Fibroblast of lung (primary cell): ENCODE measurements around the gene PPME1. TPM values are rescaled to one million over a fixed set of nuclear protein-coding genes. Genes with fewer than 3 reads are reported as not detected.

Experiments used
- DNase-seq, 2 donors: peaks; one replicate each; pipeline versions ENCODE4 v3.0.0 to v3.0.0-alpha.2; 2010; ENCODE audit warnings: low read depth in 2 of 2
- H2AFZ ChIP-seq: 2 replicates; pipeline ENCODE4 v1.5.1; 2012; ENCODE audit warnings: low read length, control low read depth, inconsistent platforms
- H3K27ac ChIP-seq: 2 replicates; pipeline ENCODE4 v1.5.1; 2011; ENCODE audit warnings: low read length, control low read depth; ENCODE audit not compliant: insufficient read depth
- H3K27me3 ChIP-seq: 2 replicates; pipeline ENCODE4 v1.5.1; 2011; ENCODE audit warnings: mild to moderate bottlenecking, low read length; ENCODE audit not compliant: control insufficient read depth, insufficient read depth
- H3K36me3 ChIP-seq: 2 replicates; pipeline ENCODE4 v1.5.1; 2011; ENCODE audit warnings: low read length; ENCODE audit not compliant: control insufficient read depth, insufficient read depth
- H3K4me1 ChIP-seq: 2 replicates; pipeline ENCODE4 v1.5.1; 2011; ENCODE audit warnings: low read length; ENCODE audit not compliant: control insufficient read depth, insufficient read depth; ENCODE audit errors: extremely low read depth
- H3K4me2 ChIP-seq: 2 replicates; pipeline ENCODE4 v1.5.1; 2011; ENCODE audit warnings: low read length, control low read depth; ENCODE audit not compliant: insufficient read depth; ENCODE audit errors: extremely low read depth
- H3K4me3 ChIP-seq, 4 experiments: fragments of 200-600 bp in 1 of 4; sonication (generic) in 1 of 4; replicated peaks in 1 of 4; 2 replicates each; pipeline ENCODE4 v1.5.1; 2011 to 2016; ENCODE audit warnings: low read length in 4 of 4, low read depth in 3 of 4, mild to moderate bottlenecking in 3 of 4, control low read depth in 2 of 4, inconsistent platforms in 1 of 4, mixed read lengths in 1 of 4; ENCODE audit not compliant: insufficient read depth in 1 of 4; ENCODE audit errors: control extremely low read depth in 1 of 4
- H3K79me2 ChIP-seq: 2 replicates; pipeline ENCODE4 v1.5.1; 2012; ENCODE audit warnings: mild to moderate bottlenecking, low read length, inconsistent platforms; ENCODE audit not compliant: control insufficient read depth, insufficient read depth
- H3K9ac ChIP-seq: 2 replicates; pipeline ENCODE4 v1.5.1; 2011; ENCODE audit warnings: mild to moderate bottlenecking, low read length, control low read depth; ENCODE audit not compliant: insufficient read depth
- H3K9me3 ChIP-seq: 2 replicates; pipeline ENCODE4 v1.5.1; 2012; ENCODE audit warnings: low read depth, low read length; ENCODE audit not compliant: control insufficient read depth, insufficient read depth
- H4K20me1 ChIP-seq: 2 replicates; pipeline ENCODE4 v1.5.1; 2011; ENCODE audit warnings: low read length; ENCODE audit not compliant: control insufficient read depth, insufficient read depth; ENCODE audit errors: extremely low read depth
- EZH2 ChIP-seq: IDR thresholded peaks from 2 replicates; pipeline ENCODE4 v1.5.1; 2012; ENCODE audit warnings: low read length, control low read depth, mild to moderate bottlenecking; ENCODE audit errors: missing control alignments
- polyA plus RNA-seq, 2 donors: library from polyadenylated mRNA; depleted of rRNA in 1 of 2; stranded (reverse) in 1 of 2; unstranded in 1 of 2; fragments of >200 nt; gene quantifications; 2 replicates each; pipeline ENCODE4 v1.2.1, GENCODE V29; 2011 to 2012; ENCODE audit warnings: missing spikeins in 1 of 2
- total RNA-seq: library from RNA; depleted of rRNA; stranded (reverse); fragments of >200 nt; gene quantifications from 2 replicates; pipeline ENCODE4 v1.2.1, GENCODE V29; 2014
- TF ChIP-seq, protein P1 (sequence below), 2 donors: IDR thresholded peaks in 1 of 2; conservative IDR thresholded peaks in 1 of 2; 1 replicate in 1 of 2; 2 replicates in 1 of 2; pipeline ENCODE4 v1.5.1; 2011 to 2012; ENCODE audit warnings: low read length in 2 of 2, control low read depth in 1 of 2, inconsistent platforms in 1 of 2, low read depth in 1 of 2, mild to moderate bottlenecking in 1 of 2

PPME1 gene
- total and polyA plus RNA-seq, 2 donors (not counting 1 experiment from before 2014, with no cell fraction given): 35.3 to 38.8 TPM

- Histone ChIP-seq H3K36me3 (no peaks in the 10 kb centered on the region), H3K9ac (no peak overlapping the region), H3K9me3 (no peaks in the 10 kb centered on the region), H3K79me2 (no peaks in the 10 kb centered on the region), H4K20me1 (no peaks in the 10 kb centered on the region), H3K4me2 (peak overlapping the region; percentile 7), H3K4me1 (peaks cover 13% of the 10 kb centered on the region), H3K27ac (peak overlapping the region; percentile 76), H2AFZ (no peak overlapping the region), H3K4me3 (no peak overlapping the region), H3K27me3 (no peaks in the 10 kb centered on the region)
- peak; percentile 98 for DNase-seq
- no peak for TF ChIP-seq EZH2
- TF ChIP-seq, protein P1, sequence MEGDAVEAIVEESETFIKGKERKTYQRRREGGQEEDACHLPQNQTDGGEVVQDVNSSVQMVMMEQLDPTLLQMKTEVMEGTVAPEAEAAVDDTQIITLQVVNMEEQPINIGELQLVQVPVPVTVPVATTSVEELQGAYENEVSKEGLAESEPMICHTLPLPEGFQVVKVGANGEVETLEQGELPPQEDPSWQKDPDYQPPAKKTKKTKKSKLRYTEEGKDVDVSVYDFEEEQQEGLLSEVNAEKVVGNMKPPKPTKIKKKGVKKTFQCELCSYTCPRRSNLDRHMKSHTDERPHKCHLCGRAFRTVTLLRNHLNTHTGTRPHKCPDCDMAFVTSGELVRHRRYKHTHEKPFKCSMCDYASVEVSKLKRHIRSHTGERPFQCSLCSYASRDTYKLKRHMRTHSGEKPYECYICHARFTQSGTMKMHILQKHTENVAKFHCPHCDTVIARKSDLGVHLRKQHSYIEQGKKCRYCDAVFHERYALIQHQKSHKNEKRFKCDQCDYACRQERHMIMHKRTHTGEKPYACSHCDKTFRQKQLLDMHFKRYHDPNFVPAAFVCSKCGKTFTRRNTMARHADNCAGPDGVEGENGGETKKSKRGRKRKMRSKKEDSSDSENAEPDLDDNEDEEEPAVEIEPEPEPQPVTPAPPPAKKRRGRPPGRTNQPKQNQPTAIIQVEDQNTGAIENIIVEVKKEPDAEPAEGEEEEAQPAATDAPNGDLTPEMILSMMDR (conservative IDR thresholded peaks at IDR 0.05 in 1 of 2, IDR thresholded peaks at IDR 0.05 in 1 of 2; ENCODE audit: low read depth in 1 of 2, low read length in 2 of 2): no peak
Observed at GRCh38 chr11:74288161-74288560, 117.1 kb downstream of the PPME1 start.

DNA sequence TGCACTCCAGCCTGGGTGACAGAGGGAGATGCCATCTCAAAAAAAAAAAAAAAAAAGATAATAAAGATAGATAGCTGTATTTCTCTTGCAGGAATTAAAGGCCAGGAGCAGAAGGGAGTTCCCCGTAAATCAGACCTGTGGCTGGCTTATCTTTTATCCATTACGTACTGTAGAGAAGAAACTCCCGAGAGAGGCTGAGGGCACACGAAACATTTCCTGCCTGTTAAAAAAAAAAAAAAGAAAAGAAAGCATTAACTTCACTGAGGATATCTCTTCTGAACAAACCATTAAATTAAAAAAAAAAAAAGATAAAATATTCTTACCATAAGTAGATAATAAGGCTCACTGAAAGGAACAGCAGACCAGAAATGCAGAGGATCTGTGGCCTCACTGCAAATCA is 117.8 kb downstream of the PPME1 start:
- Histone ChIP-seq H3K36me3 (no peaks in the 10 kb centered on the region), H2AFZ (no peak overlapping the region), H3K9ac (no peak overlapping the region), H3K9me3 (no peaks in the 10 kb centered on the region), H3K27me3 (no peaks in the 10 kb centered on the region), H3K79me2 (no peaks in the 10 kb centered on the region), H3K4me1 (peaks cover 8% of the 10 kb centered on the region), H3K4me2 (no peak overlapping the region), H3K27ac (no peak overlapping the region), H4K20me1 (no peaks in the 10 kb centered on the region), H3K4me3 (no peak overlapping the region)
- peak in 1 of 2 donors; percentile 64 for DNase-seq
- TF ChIP-seq EZH2: no peak
- TF ChIP-seq, protein P1 (conservative IDR thresholded peaks at IDR 0.05 in 1 of 2, IDR thresholded peaks at IDR 0.05 in 1 of 2; ENCODE audit: low read depth in 1 of 2, low read length in 2 of 2): no peak

DNA sequence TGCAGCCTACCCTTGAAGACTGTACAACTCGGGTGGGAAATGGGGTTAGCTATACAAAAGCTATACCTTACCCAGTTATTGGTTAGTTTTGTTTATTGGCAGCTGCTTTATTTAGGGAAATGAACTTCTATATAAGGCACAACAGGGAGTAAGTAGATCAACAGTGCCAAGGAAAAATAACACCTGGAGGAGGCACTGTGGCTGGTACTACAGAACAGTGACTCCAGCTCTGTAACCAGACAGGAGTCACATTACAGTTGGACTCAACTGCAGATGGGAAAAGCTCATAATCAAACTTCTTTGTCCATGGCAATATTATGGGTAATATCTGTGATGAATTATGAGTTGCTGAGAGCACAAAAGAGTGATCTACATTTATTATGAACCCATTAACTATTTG is 126.4 kb downstream of the PPME1 start:
- H2AFZ ChIP-seq: no peak overlapping the region
- H3K36me3 ChIP-seq: no peaks in the 10 kb centered on the region
- no peaks in the 10 kb centered on the region for H4K20me1 ChIP-seq
- DNase-seq: no peak
- H3K4me2 ChIP-seq: no peak overlapping the region
- H3K4me3 ChIP-seq: no peak overlapping the region
- no peak for TF ChIP-seq EZH2
- TF ChIP-seq, protein P1 (conservative IDR thresholded peaks at IDR 0.05 in 1 of 2, IDR thresholded peaks at IDR 0.05 in 1 of 2; ENCODE audit: low read depth in 1 of 2, low read length in 2 of 2): no peak
- H3K27ac ChIP-seq: no peak overlapping the region
- no peaks in the 10 kb centered on the region for H3K79me2 ChIP-seq
- H3K27me3 ChIP-seq: no peaks in the 10 kb centered on the region
- H3K4me1 ChIP-seq: no peaks in the 10 kb centered on the region
- H3K9ac ChIP-seq: no peak overlapping the region
- no peaks in the 10 kb centered on the region for H3K9me3 ChIP-seq
